Esophagus squamous epithelium (tissue), 4 donors: ENCODE measurements around the gene BRMS1.

ENCODE experiments used
- POLR2A ChIP-seq, 4 donors: fragments of 450-650 bp; IDR thresholded peaks; one replicate each; pipeline ENCODE4 v1.6.1; 2017; ENCODE audit warnings: antibody characterized with exemption in 4 of 4, mild to moderate bottlenecking in 4 of 4, moderate library complexity in 3 of 4
- TF ChIP-seq, protein P1 (sequence below), 6 experiments: fragments of 450-650 bp in 4 of 6; fragments of 200-600 bp in 2 of 6; sonication (generic) in 2 of 6; IDR thresholded peaks; one replicate each; pipeline ENCODE4 v1.5.1; 2016 to 2019; ENCODE audit warnings: antibody characterized with exemption in 6 of 6, mild to moderate bottlenecking in 4 of 6, moderate library complexity in 4 of 6

DNA sequence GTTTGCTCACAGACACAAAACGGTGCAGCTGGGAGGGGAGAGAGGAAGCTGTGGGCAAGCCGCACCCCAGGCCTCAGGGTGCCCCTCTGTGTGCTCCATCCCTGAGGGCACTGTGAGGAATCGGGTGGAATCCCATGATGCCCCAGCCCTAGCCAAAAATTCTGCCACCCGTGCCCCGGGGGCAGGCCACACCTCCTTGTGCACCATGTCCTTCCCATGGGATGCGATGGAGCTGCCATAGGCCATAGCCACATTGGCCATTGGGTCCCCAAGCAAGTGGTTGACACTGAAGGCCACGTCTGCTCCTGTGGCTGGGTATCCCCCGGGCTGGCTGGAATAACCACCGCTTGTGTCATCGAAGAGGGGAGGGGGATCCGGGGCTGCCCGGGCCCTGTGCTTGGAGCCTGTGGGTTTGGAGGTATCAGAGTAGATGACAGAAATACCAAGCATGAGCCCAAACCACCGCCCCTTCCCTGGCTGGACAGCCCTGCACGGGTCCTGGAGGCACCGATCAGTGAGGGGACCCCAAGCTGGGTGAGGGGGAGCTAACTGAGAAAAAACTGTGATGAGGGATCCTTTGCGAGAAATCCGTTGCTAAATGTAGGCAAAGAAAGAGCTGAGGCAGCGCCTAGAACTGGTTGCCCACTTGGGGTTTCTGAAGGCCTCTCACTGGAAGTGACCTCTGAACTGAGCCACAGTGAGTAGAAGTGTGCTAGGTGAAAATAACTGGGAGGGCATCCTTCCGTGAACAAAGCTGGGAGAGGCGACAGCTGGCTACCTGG is 56.8 kb downstream of the BRMS1 start:
- no peak for TF ChIP-seq POLR2A (IDR thresholded peaks at IDR 0.05)
- TF ChIP-seq, protein P1, sequence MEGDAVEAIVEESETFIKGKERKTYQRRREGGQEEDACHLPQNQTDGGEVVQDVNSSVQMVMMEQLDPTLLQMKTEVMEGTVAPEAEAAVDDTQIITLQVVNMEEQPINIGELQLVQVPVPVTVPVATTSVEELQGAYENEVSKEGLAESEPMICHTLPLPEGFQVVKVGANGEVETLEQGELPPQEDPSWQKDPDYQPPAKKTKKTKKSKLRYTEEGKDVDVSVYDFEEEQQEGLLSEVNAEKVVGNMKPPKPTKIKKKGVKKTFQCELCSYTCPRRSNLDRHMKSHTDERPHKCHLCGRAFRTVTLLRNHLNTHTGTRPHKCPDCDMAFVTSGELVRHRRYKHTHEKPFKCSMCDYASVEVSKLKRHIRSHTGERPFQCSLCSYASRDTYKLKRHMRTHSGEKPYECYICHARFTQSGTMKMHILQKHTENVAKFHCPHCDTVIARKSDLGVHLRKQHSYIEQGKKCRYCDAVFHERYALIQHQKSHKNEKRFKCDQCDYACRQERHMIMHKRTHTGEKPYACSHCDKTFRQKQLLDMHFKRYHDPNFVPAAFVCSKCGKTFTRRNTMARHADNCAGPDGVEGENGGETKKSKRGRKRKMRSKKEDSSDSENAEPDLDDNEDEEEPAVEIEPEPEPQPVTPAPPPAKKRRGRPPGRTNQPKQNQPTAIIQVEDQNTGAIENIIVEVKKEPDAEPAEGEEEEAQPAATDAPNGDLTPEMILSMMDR (IDR thresholded peaks at IDR 0.05) = no peak
